Measurements from ENCODE around the gene ESRRG.
A peak's percentile ranks its signal among the peaks of the same experiment; 100 is the strongest.
"Not testable (repeated sequence)": the region's sequence is repeated elsewhere in the genome, so short reads cannot be mapped to it uniquely, and the experiment has no call there.

Gene ESRRG

DNA sequence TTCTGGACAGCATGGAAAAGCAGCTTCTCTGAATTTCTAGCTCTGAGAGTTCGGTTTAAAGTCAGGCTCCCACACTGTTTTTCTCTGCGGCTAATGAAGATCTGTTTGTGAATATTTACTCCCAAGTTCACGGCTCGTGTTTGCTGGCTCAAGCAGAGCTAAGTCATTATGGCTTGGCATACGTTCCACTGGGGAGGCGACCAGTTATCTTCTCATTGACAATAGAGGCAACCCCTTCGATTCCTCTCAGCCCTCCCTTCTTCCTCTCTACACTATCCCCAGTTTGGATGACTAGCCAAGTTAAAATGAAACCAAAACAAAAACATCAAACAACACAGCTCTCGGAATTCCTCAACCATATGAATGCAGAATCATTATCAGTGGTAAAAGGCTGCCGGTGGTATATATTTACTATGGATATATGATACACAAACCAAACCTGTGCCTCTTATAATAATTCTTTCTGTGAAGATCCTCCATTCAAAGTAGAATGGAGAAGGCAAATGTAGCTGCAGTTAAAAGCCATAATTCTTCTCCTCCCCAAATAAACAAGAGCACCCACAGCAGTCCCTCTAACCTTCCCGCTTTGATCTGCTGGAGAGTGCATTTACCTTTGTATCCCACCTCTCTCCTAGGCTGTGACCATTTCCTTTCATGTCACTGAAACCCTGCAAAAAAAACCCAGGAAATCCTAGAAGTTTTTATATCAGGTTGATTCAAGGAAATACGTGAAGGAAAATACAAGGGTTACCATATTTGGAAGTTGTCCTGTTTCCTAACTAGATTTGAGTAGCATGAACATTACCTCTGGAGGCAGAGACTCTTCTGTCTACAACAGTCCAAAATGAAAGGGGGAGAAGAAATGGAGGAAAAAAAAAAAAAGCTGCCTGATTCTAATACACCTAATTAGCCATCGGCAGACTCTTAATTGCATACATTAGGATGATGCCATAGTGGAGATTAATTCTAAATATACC lies 191.7 kb downstream of the ESRRG start:
- H3K27ac Mint-ChIP-seq: no peak overlapping the region
- no peaks in the 10 kb centered on the region for H3K4me1 Mint-ChIP-seq
- H3K4me3 Mint-ChIP-seq: peak overlapping the region; percentile 11
- no peaks in the 10 kb centered on the region for H3K27me3 Mint-ChIP-seq
- no peaks in the 10 kb centered on the region for H3K9me3 Mint-ChIP-seq
- no peaks in the 10 kb centered on the region for H3K36me3 Mint-ChIP-seq

DNA sequence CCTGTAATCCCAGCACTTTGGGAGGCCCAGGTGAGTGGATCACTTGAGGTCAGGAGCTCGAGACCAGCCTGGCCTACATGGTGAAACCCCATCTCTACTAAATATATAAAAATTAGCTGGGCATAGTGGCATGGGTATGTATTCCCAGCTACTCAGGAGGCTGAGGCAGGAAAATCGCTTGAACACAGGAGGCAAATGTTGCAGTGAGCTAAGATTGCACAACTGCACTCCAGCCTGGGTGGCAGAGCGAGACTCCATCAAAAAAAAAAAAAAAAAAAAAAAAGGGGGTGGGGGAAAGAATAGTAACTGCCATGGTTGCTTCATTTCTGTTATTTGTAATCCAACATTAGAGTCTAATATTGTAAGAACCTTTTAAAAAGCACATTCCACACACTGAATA lies 193.4 kb downstream of the ESRRG start:
- H3K36me3 Mint-ChIP-seq, H3K27me3 Mint-ChIP-seq, H3K27ac Mint-ChIP-seq, H3K4me3 Mint-ChIP-seq, H3K4me1 Mint-ChIP-seq, H3K9me3 Mint-ChIP-seq: not testable (repeated sequence)

DNA sequence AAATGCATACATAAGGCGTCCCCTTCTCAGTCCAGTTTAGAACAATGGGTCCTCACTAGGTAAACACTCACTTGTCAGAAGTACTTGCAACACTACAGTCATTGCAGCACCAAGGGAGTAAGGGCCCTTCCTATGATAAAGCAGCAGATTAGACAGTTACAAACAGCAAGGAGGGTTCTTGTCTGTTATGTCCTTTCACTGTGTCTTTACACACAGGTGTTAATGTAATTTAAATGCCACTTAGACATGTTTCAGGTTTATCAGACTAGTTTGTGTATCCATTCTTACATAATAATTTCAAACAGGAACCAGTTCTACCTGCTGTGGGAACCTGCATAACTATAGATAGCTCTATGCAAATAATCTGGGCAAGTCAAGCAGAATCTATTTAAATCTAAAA lies 194.4 kb downstream of the ESRRG start:
- Mint-ChIP-seq H3K4me3 (no peak overlapping the region), H3K4me1 (no peaks in the 10 kb centered on the region)

DNA sequence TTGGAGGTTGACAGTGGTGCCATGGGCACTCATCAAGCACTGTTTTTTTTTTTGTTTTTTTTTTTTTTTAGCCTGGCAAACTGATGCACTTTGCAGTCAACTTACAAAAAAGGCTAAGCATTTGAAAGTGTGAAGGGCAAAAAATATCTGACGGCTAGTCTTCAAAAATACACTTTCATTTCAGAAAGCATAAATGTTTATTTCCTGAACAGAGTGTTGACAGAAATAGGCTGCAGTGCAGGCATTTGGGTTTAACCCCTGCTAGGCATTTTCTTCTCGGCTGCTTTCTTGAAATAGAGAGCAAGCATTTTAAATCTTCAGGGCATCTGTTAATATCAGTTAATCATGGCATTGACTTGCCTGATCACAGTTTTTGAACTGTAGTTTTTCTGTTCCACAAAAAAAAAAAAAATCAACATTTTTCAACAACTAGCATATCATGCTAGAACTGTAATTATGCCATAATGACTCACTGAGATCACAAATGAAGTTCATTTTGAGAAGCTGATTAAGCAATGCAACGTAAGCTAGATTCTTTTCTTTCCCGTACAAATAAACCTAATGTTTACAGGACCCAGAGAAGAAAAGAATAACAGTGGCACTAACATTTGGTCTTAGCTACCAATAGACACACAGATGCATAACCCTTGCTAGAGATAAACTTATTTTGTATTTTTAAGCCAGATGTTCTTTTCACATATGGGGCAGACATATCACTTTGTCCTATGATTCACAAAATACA lies 199.6 kb downstream of the ESRRG start:
- Mint-ChIP-seq H3K27me3 (no peaks in the 10 kb centered on the region), H3K4me3 (no peak overlapping the region), H3K9me3 (no peaks in the 10 kb centered on the region), H3K36me3 (no peaks in the 10 kb centered on the region), H3K4me1 (no peaks in the 10 kb centered on the region), H3K27ac (peak overlapping the region; percentile 17)

More for the DNA sequence above, 194.4 kb downstream of the ESRRG start:
- H3K27me3 Mint-ChIP-seq: no peaks in the 10 kb centered on the region
- H3K9me3 Mint-ChIP-seq: no peaks in the 10 kb centered on the region
- H3K36me3 Mint-ChIP-seq: no peaks in the 10 kb centered on the region
- H3K27ac Mint-ChIP-seq: no peak overlapping the region

DNA sequence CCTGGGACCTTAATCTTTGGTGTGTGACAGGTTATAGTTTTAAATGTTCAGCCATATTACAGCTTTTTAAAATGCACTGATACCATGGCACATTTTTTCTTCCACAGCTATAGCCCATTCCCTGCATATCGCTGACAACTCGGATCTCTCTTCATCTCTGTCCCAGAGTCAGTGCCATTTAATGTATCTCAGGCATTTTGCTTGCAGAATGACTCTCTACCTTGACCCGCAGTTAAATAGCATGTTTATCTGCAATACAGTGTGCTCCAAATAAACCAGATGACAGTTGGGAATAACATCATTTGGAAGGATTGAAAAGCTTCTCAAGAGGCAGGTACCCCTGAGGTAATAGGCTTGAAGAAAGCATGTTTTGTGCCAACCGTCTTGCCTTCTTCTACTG lies 200.2 kb downstream of the ESRRG start:
- no peak overlapping the region for H3K4me3 Mint-ChIP-seq
- no peaks in the 10 kb centered on the region for H3K36me3 Mint-ChIP-seq
- H3K4me1 Mint-ChIP-seq: no peaks in the 10 kb centered on the region
- no peaks in the 10 kb centered on the region for H3K27me3 Mint-ChIP-seq
- no peaks in the 10 kb centered on the region for H3K9me3 Mint-ChIP-seq
- H3K27ac Mint-ChIP-seq: no peak overlapping the region

DNA sequence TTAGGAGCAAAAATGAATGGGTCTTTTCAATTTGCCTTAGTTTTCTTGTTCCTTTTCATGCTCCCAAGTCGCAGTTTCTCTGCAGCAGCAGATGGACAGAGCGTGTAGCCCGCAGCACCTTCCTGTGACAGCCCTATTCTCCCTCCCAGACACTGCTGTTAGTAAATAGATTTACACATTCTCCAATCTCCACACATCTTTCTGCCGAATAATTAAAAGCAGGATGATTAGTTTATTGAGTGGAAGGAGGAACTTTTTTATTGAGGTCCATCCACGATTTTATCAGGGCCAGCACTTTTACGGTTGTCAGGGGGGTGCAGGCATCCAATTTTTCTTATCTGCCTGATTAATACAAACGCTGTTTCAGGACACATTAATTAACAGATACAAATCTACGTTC lies 201.8 kb downstream of the ESRRG start:
- H3K36me3 Mint-ChIP-seq: no peaks in the 10 kb centered on the region
- no peaks in the 10 kb centered on the region for H3K9me3 Mint-ChIP-seq
- H3K27ac Mint-ChIP-seq: no peak overlapping the region
- no peak overlapping the region for H3K4me3 Mint-ChIP-seq
- H3K27me3 Mint-ChIP-seq: no peaks in the 10 kb centered on the region
- H3K4me1 Mint-ChIP-seq: no peaks in the 10 kb centered on the region

DNA sequence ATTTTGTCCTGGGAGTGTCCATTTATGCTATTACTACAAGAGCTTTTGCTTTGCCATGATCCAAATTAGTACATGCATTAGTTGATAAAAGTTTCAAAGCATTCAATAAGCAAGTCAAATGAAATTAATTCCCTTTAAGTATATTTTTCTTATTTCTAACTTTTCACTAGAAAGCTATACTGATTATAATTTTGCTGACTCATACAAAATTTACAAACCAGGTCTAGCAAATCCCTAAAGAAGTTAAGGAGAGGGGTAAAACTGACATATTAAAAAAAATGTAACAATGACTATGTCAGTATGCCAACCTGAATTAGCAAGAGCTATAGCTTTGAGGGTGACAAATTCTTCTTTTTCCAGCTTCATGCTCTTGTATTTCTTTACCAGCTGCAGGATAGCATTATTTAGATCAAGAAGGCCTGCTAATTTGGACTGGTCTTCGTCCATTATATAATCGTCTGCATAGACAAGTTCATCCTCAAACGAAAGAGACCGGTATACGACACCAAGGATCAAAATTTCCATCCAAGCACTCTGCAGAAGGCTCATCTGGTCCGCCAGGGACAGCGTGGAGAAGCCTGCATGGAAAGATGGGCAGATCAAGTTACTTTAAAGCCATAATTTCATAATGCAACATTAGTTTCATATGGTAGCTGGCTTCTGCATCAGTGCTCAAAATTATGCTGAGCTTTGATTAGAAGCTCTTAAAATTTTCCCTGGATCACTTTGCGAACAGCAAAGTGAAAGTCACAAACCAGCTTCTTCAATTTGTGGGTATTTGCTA lies 204.2 kb downstream of the ESRRG start:
- Mint-ChIP-seq H3K36me3 (no peaks in the 10 kb centered on the region), H3K4me1 (no peaks in the 10 kb centered on the region), H3K9me3 (no peaks in the 10 kb centered on the region), H3K27ac (no peak overlapping the region), H3K27me3 (no peaks in the 10 kb centered on the region), H3K4me3 (no peak overlapping the region)

DNA sequence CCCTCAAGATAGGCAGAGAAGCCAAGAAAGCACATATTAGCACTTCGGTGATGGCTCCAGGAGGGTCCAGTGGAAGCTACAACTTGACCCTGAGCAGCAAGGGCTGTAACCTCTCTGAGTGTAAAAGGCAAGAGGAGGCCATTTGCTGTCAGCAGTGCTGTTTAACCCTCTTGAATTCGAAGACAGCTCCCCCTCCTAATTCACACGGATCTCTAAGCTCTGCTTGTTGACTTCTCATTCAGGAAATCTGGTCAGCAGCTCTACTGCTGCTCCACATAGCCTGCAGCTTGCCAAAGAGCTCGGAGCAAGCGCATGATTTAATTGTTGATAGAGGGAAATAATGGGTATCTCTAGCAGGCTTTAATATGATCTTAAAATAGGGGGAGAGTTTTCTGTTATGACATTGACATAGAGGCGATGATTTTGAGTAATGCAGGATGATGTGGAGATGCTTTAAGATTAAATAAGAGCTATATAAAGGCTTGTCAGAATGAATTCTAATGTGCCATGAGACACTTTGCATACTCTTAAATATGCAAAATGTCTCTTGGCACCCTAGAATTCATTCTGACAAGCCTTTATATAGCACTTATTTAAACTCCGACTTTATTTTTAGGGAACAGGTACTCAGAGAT lies 220.6 kb downstream of the ESRRG start:
- Mint-ChIP-seq H3K4me1 (no peaks in the 10 kb centered on the region), H3K9me3 (peaks cover 6% of the 10 kb centered on the region), H3K4me3 (no peak overlapping the region), H3K27ac (no peak overlapping the region), H3K27me3 (no peaks in the 10 kb centered on the region), H3K36me3 (no peaks in the 10 kb centered on the region)

DNA sequence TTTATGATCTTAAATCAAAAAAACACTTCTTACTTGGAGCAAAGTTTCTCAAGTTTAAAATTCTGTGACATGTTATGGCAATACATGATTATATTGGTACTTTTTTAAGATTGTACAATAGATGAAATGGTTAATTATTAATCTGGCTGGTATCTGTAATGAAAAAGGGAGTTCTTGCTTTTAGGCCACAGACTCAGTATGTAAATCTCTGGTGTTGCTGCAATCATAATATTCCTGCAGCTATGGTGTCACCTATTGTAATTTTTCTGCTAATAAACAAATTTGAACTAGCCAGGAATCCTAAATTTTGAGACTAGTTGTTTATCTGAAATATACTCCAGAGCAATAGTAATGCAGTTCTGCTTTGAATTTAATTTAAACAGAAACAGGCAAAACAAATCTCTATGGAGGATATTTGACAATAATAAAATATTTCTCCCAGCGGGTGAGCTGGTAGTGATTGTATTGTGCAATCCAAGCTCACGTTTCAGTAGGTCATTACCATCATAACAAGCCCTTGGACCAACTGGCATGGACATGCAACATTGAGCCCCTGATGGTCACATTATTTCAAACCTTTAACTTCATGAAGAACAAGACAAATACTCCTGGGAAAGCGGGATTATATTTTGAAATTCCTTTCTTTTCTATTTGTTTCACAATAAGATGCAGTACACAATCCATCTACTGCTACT lies 222.8 kb downstream of the ESRRG start:
- Mint-ChIP-seq H3K9me3 (no peaks in the 10 kb centered on the region), H3K4me1 (no peaks in the 10 kb centered on the region), H3K27ac (no peak overlapping the region), H3K36me3 (no peaks in the 10 kb centered on the region), H3K4me3 (no peak overlapping the region), H3K27me3 (no peaks in the 10 kb centered on the region)

DNA sequence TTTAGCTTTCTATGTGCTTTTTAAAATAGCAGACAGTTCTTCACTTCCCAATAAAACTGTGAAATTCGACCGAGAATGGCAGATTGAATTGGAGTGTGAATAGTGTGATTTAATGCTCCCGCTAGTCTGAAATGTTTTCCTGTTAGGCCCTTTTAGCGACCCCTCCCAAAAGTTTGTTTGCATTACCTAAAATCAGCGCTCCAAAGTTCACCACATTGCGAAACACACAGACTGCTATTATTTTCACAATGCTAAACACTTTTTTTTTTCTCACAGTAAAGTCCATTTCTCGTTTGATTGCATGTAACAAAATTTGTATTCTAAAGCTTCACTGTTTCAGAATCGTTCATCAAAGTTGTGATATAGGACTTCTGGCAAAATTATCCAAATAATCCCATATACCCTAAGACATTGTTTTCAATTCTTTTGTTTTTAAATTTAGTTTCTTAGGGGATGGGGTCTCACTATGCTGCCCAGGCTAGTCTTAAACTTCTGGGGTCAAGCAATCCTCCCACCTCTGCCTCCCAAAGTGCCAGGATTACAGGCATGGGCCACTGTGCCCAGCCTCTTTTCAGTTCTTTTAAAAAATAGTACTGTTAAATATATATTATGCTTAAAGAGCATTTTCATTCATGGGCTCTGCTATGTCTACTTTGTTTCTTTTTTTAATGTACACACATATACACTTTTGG lies 223.5 kb downstream of the ESRRG start:
- Mint-ChIP-seq H3K4me1 (no peaks in the 10 kb centered on the region), H3K4me3 (no peak overlapping the region), H3K27ac (no peak overlapping the region), H3K36me3 (no peaks in the 10 kb centered on the region), H3K9me3 (no peaks in the 10 kb centered on the region), H3K27me3 (no peaks in the 10 kb centered on the region)

DNA sequence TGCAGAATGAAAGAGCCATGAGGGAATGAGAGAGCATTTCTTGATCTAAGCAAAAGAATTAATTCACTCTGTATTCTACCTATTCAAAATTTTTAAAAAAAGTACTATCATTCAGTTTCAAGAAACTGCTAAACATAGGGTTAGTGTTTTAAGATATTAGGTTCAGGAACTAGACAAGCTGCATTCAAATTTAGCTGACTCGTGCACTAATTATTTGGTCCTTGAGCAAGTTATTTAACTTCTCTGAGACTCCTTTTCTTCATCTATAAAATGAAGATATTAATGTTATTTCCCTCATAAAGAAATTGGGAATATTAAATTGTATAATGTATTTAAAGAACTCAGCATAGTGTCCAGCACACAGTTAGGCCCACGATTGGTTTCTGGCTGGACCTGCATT lies 225.0 kb downstream of the ESRRG start:
- H3K27ac Mint-ChIP-seq: no peak overlapping the region

DNA sequence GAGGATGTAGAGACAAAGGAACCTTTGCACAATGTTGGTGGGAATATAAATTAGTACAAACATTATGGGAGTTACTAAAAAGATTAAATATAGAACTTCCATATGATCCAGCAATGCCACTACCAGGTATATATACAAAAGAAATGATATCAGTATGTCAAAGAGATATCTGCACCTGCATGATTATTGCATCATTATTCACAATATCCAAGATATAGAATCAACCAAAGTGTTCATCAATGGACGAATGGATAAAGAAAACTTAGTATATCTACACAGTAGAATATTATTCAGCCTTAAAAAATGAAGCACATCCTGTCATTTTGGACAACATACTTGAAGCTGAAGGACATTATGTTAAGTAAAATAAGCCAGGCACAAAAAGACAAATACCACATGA lies 238.2 kb downstream of the ESRRG start:
- no peak overlapping the region for H3K27ac Mint-ChIP-seq
- H3K27me3 Mint-ChIP-seq: no peaks in the 10 kb centered on the region
- no peak overlapping the region for H3K4me3 Mint-ChIP-seq
- no peaks in the 10 kb centered on the region for H3K4me1 Mint-ChIP-seq
- peaks cover 17% of the 10 kb centered on the region for H3K9me3 Mint-ChIP-seq
- H3K36me3 Mint-ChIP-seq: no peaks in the 10 kb centered on the region

More for the DNA sequence above, 225.0 kb downstream of the ESRRG start:
- Mint-ChIP-seq H3K9me3 (peaks cover 3% of the 10 kb centered on the region), H3K36me3 (no peaks in the 10 kb centered on the region), H3K27me3 (no peaks in the 10 kb centered on the region), H3K4me3 (no peak overlapping the region), H3K4me1 (no peaks in the 10 kb centered on the region)

DNA sequence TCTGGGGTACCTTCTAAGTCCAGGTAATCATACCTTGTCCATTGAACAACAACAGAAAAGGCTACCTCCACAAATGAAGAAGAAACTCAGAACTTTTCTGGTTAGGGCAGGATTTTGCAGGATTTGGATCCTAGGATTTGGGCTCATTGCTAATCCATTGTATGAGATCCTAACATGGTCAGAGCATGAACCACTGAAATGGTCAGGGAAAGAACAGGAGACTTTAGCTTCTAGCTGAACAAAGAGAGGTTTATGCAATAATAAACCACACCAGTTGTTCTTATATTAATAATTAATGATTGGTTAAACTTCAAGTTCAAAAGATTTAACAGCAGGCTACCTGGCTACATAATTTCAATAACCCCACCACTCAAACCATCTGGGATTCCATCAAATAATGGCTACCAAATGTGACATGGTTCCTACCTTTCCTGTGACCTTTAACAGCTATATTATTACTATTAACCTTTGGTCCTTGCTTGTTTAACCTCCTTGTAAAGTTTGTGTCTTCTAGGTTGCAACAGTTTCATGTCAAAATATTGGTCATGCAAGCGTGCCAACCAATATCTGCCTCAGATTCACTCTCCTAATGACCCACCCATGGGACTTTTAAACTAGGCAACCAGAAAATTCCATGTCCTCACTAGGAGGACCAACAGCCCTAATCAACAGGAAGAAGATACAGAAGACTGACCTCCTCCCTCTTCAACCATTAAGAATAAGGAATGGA lies 239.4 kb downstream of the ESRRG start:
- H3K27me3 Mint-ChIP-seq: no peaks in the 10 kb centered on the region
- H3K27ac Mint-ChIP-seq: no peak overlapping the region
- no peak overlapping the region for H3K4me3 Mint-ChIP-seq
- H3K4me1 Mint-ChIP-seq: no peaks in the 10 kb centered on the region
- H3K36me3 Mint-ChIP-seq: no peaks in the 10 kb centered on the region
- H3K9me3 Mint-ChIP-seq: peaks cover 21% of the 10 kb centered on the region

DNA sequence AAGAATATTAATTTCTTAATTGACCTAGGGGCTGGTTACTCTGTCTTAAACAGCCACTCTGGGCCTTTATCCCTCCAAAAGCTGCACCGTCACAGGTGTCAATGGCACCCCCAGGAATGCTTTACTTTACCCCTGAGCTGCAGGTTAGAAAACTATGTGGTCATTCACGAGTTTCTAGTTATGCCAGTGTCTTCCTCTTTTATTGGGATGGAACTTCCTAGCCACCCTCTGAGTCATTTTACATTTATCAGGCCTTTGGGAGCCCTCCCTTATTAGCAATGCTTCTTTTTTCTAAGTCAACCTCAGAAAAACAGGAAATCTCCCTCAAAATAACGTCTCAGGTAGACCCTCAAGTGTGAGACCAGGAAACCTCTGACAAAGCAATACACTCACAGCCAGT lies 240.6 kb downstream of the ESRRG start:
- Mint-ChIP-seq H3K27me3 (no peaks in the 10 kb centered on the region), H3K4me3 (no peak overlapping the region), H3K4me1 (no peaks in the 10 kb centered on the region), H3K9me3 (peaks cover 21% of the 10 kb centered on the region), H3K36me3 (no peaks in the 10 kb centered on the region), H3K27ac (no peak overlapping the region)

Measured in activated naive CD4-positive, alpha-beta T cell treated with anti-CD3 and anti-CD28 coated beads, Interleukin-2, amount 50 U/mL, for 24 hours (primary cell).